GM12875 (cell line): Measurements from ENCODE around the gene FBXO2.

Experiments used
- H3K4me3 ChIP-seq: one replicate; pipeline ENCODE4 v1.5.1; 2011; ENCODE audit warnings: low read depth, low read length, control low read depth
- CTCF ChIP-seq: IDR thresholded peaks from 2 replicates; pipeline ENCODE4 v1.5.1; 2011; ENCODE audit warnings: low read depth, mild to moderate bottlenecking, control low read depth, inconsistent platforms, low read length, moderate library complexity, borderline replicate concordance; ENCODE audit not compliant: insufficient read depth

FBXO2 gene

GRCh38 chr1:11628767-11629166, 25.5 kb downstream of the FBXO2 start:
- no peak overlapping the region for H3K4me3 ChIP-seq
- no peak for TF ChIP-seq CTCF

GRCh38 chr1:11626551-11626950, 27.7 kb downstream of the FBXO2 start:
- H3K4me3 ChIP-seq, result no peak overlapping the region
- TF ChIP-seq CTCF, result no peak

- no peak for TF ChIP-seq CTCF
- no peak overlapping the region for H3K4me3 ChIP-seq
These were observed 30.5 kb downstream of the FBXO2 start for GRCh38 chr1:11623702-11624101.

GRCh38 chr1:11622398-11622797, 31.8 kb downstream of the FBXO2 start:
- H3K4me3 ChIP-seq, result no peak overlapping the region
- no peak for TF ChIP-seq CTCF

GRCh38 chr1:11620924-11621323, 33.3 kb downstream of the FBXO2 start:
- TF ChIP-seq CTCF, result no peak
- no peak overlapping the region for H3K4me3 ChIP-seq

GRCh38 chr1:11620405-11620804, 33.8 kb downstream of the FBXO2 start:
- TF ChIP-seq CTCF, result no peak

GRCh38 chr1:11617741-11618140, 36.5 kb downstream of the FBXO2 start:
- no peak for TF ChIP-seq CTCF
- H3K4me3 ChIP-seq, result no peak overlapping the region

More at GRCh38 chr1:11620405-11620804, 33.8 kb downstream of the FBXO2 start:
- no peak overlapping the region for H3K4me3 ChIP-seq
